SK-N-SH (cell line): ENCODE measurements around the gene ARID1B.

Experiments
- CHD2 ChIP-seq: fragments of 150-350 bp; IDR thresholded peaks from 2 replicates; pipeline ENCODE4 v1.6.1; 2018; ENCODE audit warnings: low read length; ENCODE audit not compliant: partially characterized antibody
- EP300 ChIP-seq, 2 experiments: IDR thresholded peaks; 2 replicates each; pipeline versions ENCODE4 v1.4.0 to v1.6.1; 2012; ENCODE audit warnings: borderline replicate concordance in 1 of 2, low read depth in 1 of 2, low read length in 1 of 2
- FOXM1 ChIP-seq: IDR thresholded peaks from 2 replicates; pipeline ENCODE4 v1.4.0; 2012; ENCODE audit warnings: low read depth, mild to moderate bottlenecking
- GABPA ChIP-seq: IDR thresholded peaks from 2 replicates; pipeline ENCODE4 v1.4.0; 2012; ENCODE audit warnings: low read depth, mild to moderate bottlenecking
- NRF1 ChIP-seq: IDR thresholded peaks from 2 replicates; pipeline ENCODE4 v1.6.1; 2012; ENCODE audit warnings: low read depth, mild to moderate bottlenecking, low read length
- RAD21 ChIP-seq: IDR thresholded peaks from 2 replicates; pipeline ENCODE4 v1.6.1; 2012; ENCODE audit warnings: mild to moderate bottlenecking, low read length
- RCOR1 ChIP-seq: fragments of 150-350 bp; IDR thresholded peaks from 2 replicates; pipeline ENCODE4 v1.6.1; 2017; ENCODE audit warnings: antibody characterized with exemption, low read length
- REST ChIP-seq: IDR thresholded peaks from 2 replicates; pipeline ENCODE4 v1.6.1; 2012; ENCODE audit warnings: mild to moderate bottlenecking, low read depth, low read length, moderate library complexity
- RFX5 ChIP-seq: IDR thresholded peaks from 2 replicates; pipeline ENCODE4 v1.6.1; 2012; ENCODE audit warnings: mild to moderate bottlenecking, improper control_type of control experiment, low read length
- TCF12 ChIP-seq: IDR thresholded peaks from 2 replicates; pipeline ENCODE4 v1.4.0; 2012
- TF ChIP-seq, protein P1 (sequence below): fragments of 200-600 bp; sonication (generic); IDR thresholded peaks from 2 replicates; pipeline ENCODE4 v1.6.1; 2017; ENCODE audit warnings: antibody characterized with exemption, mild to moderate bottlenecking, moderate library complexity
- TF ChIP-seq, protein P2 (sequence below): IDR thresholded peaks from 2 replicates; pipeline ENCODE4 v1.4.0; 2012; ENCODE audit warnings: low read depth

DNA sequence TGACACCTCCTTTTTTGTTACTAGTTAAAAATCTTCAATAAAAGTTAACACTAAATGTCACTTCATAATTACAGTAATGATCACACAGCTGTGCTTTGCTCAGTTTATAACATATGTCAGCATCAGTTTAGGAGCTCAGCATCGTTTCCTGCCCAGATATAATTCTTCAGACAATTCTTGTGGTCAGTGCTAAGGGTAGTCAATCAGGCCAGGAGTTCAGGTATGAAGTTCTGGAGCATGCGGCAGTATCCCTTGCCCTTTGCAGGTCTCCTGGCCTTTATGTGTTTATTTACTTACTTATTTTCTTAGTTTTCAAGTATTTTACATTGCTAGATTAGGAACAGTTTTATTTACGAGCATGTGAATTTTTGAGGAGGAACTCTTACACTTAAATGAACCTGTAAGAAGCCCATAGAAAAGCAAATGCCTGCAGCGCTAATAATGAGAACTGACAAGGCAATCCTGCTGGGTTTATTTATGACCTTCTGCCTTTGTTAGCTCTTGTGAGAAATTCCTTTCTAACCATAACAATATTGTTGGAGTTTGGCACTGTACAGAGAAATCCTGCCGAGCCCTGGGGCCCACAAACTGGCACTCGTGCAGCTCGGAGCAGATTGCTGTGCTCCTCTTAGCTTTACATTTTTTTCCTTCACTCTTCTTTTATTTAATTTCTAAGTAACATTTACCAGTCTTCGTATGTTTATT, 293.4 kb downstream of the ARID1B start:
- TF ChIP-seq, protein P1, sequence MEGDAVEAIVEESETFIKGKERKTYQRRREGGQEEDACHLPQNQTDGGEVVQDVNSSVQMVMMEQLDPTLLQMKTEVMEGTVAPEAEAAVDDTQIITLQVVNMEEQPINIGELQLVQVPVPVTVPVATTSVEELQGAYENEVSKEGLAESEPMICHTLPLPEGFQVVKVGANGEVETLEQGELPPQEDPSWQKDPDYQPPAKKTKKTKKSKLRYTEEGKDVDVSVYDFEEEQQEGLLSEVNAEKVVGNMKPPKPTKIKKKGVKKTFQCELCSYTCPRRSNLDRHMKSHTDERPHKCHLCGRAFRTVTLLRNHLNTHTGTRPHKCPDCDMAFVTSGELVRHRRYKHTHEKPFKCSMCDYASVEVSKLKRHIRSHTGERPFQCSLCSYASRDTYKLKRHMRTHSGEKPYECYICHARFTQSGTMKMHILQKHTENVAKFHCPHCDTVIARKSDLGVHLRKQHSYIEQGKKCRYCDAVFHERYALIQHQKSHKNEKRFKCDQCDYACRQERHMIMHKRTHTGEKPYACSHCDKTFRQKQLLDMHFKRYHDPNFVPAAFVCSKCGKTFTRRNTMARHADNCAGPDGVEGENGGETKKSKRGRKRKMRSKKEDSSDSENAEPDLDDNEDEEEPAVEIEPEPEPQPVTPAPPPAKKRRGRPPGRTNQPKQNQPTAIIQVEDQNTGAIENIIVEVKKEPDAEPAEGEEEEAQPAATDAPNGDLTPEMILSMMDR: no peak
- no peak for TF ChIP-seq RCOR1
- TF ChIP-seq CHD2: no peak
- TF ChIP-seq GABPA: no peak
- 0 out of 4 replicates have a peak, but pooled peaks of 1 of the 2 experiments have one; percentile 13 for TF ChIP-seq EP300 (IDR thresholded peaks at IDR 0.05; ENCODE audit: borderline replicate concordance in 1 of 2, low read depth in 1 of 2, low read length in 1 of 2)
- no peak for TF ChIP-seq TCF12
- no peak for TF ChIP-seq REST
- no peak for TF ChIP-seq RAD21
- TF ChIP-seq NRF1: no peak
- no peak for TF ChIP-seq FOXM1
- TF ChIP-seq, protein P2, sequence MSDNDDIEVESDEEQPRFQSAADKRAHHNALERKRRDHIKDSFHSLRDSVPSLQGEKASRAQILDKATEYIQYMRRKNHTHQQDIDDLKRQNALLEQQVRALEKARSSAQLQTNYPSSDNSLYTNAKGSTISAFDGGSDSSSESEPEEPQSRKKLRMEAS: no peak
- TF ChIP-seq RFX5: no peak
